Thyroid gland (tissue), 4 donors: ENCODE results near the gene EXT2.

Experiments used
- POLR2A ChIP-seq, 2 donors: fragments of 450-650 bp; IDR thresholded peaks; one replicate each; pipeline ENCODE4 v1.6.1; 2017; ENCODE audit warnings: antibody characterized with exemption in 2 of 2, mild to moderate bottlenecking in 2 of 2, moderate library complexity in 1 of 2
- TF ChIP-seq, protein P1 (sequence below), 6 experiments: fragments of 200-600 bp in 3 of 6; fragments of 450-650 bp in 3 of 6; sonication (generic) in 3 of 6; IDR thresholded peaks; one replicate each; pipeline ENCODE4 v1.5.1; 2016 to 2019; ENCODE audit warnings: antibody characterized with exemption in 6 of 6, mild to moderate bottlenecking in 2 of 6, inconsistent platforms in 1 of 6, moderate library complexity in 1 of 6

DNA sequence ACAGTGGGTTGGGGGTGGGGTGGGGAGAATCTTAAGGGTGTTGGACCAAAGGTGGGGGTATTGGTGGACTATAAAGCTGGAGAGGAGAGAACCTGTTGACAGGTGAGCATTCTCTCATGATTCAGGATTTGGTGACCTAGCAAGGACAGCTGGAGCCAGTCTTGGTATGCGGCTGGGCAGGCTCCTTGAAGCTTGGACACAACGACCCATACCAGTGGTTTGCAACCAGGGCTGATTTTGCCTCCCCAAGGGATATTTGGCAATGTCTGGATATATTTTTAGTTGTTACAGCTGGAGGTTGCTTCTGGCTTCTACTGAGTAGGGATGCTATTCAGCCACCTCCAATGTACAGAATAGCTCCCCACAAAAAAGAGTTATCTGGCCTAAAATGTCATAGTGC, 5.6 kb downstream of the EXT2 start:
- TF ChIP-seq, protein P1, sequence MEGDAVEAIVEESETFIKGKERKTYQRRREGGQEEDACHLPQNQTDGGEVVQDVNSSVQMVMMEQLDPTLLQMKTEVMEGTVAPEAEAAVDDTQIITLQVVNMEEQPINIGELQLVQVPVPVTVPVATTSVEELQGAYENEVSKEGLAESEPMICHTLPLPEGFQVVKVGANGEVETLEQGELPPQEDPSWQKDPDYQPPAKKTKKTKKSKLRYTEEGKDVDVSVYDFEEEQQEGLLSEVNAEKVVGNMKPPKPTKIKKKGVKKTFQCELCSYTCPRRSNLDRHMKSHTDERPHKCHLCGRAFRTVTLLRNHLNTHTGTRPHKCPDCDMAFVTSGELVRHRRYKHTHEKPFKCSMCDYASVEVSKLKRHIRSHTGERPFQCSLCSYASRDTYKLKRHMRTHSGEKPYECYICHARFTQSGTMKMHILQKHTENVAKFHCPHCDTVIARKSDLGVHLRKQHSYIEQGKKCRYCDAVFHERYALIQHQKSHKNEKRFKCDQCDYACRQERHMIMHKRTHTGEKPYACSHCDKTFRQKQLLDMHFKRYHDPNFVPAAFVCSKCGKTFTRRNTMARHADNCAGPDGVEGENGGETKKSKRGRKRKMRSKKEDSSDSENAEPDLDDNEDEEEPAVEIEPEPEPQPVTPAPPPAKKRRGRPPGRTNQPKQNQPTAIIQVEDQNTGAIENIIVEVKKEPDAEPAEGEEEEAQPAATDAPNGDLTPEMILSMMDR (IDR thresholded peaks at IDR 0.05): no peak
- TF ChIP-seq POLR2A (IDR thresholded peaks at IDR 0.05): no peak
